BJ (cell line): ENCODE data around the gene CDC14A. TPM values are rescaled to one million over a fixed set of nuclear protein-coding genes. Genes with fewer than 3 reads are reported as not detected.

Source experiments
- CTCF ChIA-PET: fragments of 350-600 bp; formaldehyde crosslinking; extraction: SDS; loops from one replicate; lab custom pipeline; 2021; ENCODE audit warnings: antibody characterized with exemption, inconsistent platforms; lab: Yijun Ruan, JAX
- POLR2A ChIA-PET: fragments of 300-600 bp; sonication (Branson Sonifier 250); formaldehyde crosslinking; extraction: SDS; loops from one replicate; lab custom pipeline; 2021; ENCODE audit warnings: antibody characterized with exemption; lab: Charles Lee
- DNase-seq: peaks from one replicate; pipeline ENCODE4 v3.0.0-alpha.2; 2011; ENCODE audit warnings: low read depth
- H3K27me3 ChIP-seq: 2 replicates; pipeline ENCODE4 v1.6.0; 2011; ENCODE audit warnings: low read length; ENCODE audit not compliant: control insufficient read depth, insufficient read depth
- H3K36me3 ChIP-seq: 2 replicates; pipeline ENCODE4 v1.5.1; 2011; ENCODE audit warnings: low read length; ENCODE audit not compliant: control insufficient read depth, insufficient read depth
- H3K4me3 ChIP-seq: 2 replicates; pipeline ENCODE4 v1.5.1; 2011; ENCODE audit warnings: low read depth, mild to moderate bottlenecking, control low read depth, low read length
- CTCF ChIP-seq: IDR thresholded peaks from 2 replicates; pipeline ENCODE4 v1.5.1; 2011; ENCODE audit warnings: low read depth, mild to moderate bottlenecking, control low read depth, inconsistent platforms, low read length, moderate library complexity; ENCODE audit not compliant: insufficient read depth
- polyA plus RNA-seq: library from polyadenylated mRNA; depleted of rRNA; stranded (reverse); fragments of >200 nt; gene quantifications from 2 replicates; pipeline ENCODE4 v1.2.3, GENCODE V29; 2011

The CDC14A gene
- polyA plus RNA-seq, 1 experiment, result 1.6 TPM

- no peak for DNase-seq
- POLR2A ChIA-PET, result no interaction called here
- no peaks in the 10 kb centered on the region for H3K27me3 ChIP-seq
- no peak for TF ChIP-seq CTCF
- CTCF ChIA-PET, result no interaction called here
- H3K4me3 ChIP-seq, result no peak overlapping the region
- H3K36me3 ChIP-seq, result no peaks in the 10 kb centered on the region
Measured at GRCh38 chr1:100518023-100518422, 165.7 kb downstream of the CDC14A start.

GRCh38 chr1:100523038-100523652 is 170.8 kb downstream of the CDC14A start:
- DNase-seq, result no peak
- H3K27me3 ChIP-seq, result no peaks in the 10 kb centered on the region
- ChIA-PET CTCF (interaction anchor here (1.2 kb wide), 1 partner anchor 14 kb away, joined by 4 read pairs; no protein-coding TSS in a partner anchor), POLR2A (no interaction called here)
- no peaks in the 10 kb centered on the region for H3K36me3 ChIP-seq
- no peak for TF ChIP-seq CTCF
- no peak overlapping the region for H3K4me3 ChIP-seq

GRCh38 chr1:100524355-100524754 is 172.0 kb downstream of the CDC14A start:
- Histone ChIP-seq H3K36me3 (no peaks in the 10 kb centered on the region), H3K27me3 (no peaks in the 10 kb centered on the region), H3K4me3 (no peak overlapping the region)
- POLR2A ChIA-PET, result no interaction called here
- no peak for TF ChIP-seq CTCF
- CTCF ChIA-PET, result no interaction called here
- DNase-seq, result no peak

GRCh38 chr1:100526894-100527293 is 174.6 kb downstream of the CDC14A start:
- H3K27me3 ChIP-seq, result peaks cover 1% of the 10 kb centered on the region; the same call in 1 of the 2 replicates
- ChIA-PET POLR2A (no interaction called here), CTCF (interaction anchor here (0.8 to 0.9 kb wide), 2 partner anchors 25 to 28 kb away, joined by 3 read pairs; no protein-coding TSS in a partner anchor)
- H3K36me3 ChIP-seq, result no peaks in the 10 kb centered on the region
- H3K4me3 ChIP-seq, result no peak overlapping the region
- TF ChIP-seq CTCF, result no peak
- DNase-seq, result no peak

GRCh38 chr1:100528871-100529270 is 176.6 kb downstream of the CDC14A start:
- ChIA-PET CTCF (interaction anchor here (1.0 to 1.5 kb wide), 2 partner anchors 9 kb away, joined by 3 to 4 read pairs; partner anchors contain the start of gene GPR88), POLR2A (interaction anchor here (0.7 kb wide), 1 partner anchor 85 kb away, joined by 3 read pairs; no protein-coding TSS in a partner anchor)
- Histone ChIP-seq H3K4me3 (no peak overlapping the region), H3K27me3 (peaks cover 1% of the 10 kb centered on the region; the same call in 1 of the 2 replicates), H3K36me3 (no peaks in the 10 kb centered on the region)
- TF ChIP-seq CTCF, result no peak
- DNase-seq, result peak; percentile 8
